ENCODE data around the gene DLST. TPM values are rescaled to one million over a fixed set of nuclear protein-coding genes. Genes with fewer than 3 reads are reported as not detected.

Gene DLST
- total RNA-seq, 2 experiments from 2014 or later, result 74.4 to 95.7 TPM

DNA sequence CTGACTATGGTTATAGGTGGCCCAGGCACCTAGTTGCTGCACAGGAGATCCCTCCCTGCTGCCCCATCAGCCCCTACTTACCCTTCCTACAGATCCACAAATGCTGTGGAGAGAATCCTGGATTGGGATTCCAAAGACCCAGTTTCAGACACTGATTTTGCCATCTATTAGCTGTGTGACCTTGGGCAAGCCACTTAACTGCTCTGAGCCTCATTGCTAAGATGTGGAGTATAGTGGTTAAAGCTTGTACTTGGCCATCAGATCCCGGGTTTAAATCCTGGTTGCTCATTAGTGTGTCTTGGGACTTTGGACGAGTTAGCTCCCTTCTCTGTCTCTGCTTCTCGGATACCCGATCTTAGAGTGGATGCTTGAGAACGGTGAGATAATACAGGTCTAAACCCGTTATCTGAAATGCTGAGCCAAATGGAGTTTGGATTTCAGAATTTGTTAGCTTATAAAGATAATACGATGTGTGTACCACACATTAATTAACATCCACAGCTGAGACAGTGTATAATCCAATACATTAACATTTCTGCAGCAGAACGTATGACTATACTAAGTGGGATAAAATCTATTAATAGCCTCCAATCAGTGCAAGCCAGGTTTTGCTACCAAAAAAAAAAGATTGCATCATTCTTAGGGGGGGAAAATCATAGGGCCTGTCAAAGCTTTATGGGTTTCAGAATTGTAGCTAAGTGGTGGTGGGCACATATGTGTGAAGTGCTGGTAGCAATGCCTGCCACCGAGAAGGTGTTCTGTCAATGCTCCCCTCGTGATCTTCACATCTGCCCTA lies 21.8 kb upstream of the DLST start:
- intact Hi-C loops (cut with micrococcal nuclease; ENCODE audit: unreplicated experiment), result loop anchor here (5.0 to 10.0 kb wide), 2 partner anchors 253 to 445 kb away; no protein-coding TSS in a partner anchor
- Histone ChIP-seq H3K27ac (ENCODE audit: low read depth, low read length, poor library complexity, severe bottlenecking) (no peak overlapping the region), H4K20me1 (ENCODE audit: insufficient read depth, low read length) (no peaks in the 10 kb centered on the region), H3K4me1 (ENCODE audit: insufficient read depth, low read length, poor library complexity, severe bottlenecking) (peaks cover 12% of the 10 kb centered on the region), H3K79me2 (ENCODE audit: insufficient read depth, low read depth, low read length) (no peaks in the 10 kb centered on the region), H3K9me2 (ENCODE audit: insufficient read depth, low read length) (no peaks in the 10 kb centered on the region), H3K36me3 (ENCODE audit: insufficient read depth, low read length) (no peaks in the 10 kb centered on the region), H3K9me3 (ENCODE audit: low read length) (no peaks in the 10 kb centered on the region), H3K4me2 (ENCODE audit: low read length) (no peak overlapping the region), H2AFZ (ENCODE audit: low read length) (no peak overlapping the region), H3K4me3 (ENCODE audit: low read depth, low read length, poor library complexity, severe bottlenecking) (no peak overlapping the region)
- DNase-seq (ENCODE audit: low spot score), result no peak
- no TSS peak for BruUV-seq (replicated peaks)
- ChIA-PET CTCF (ENCODE audit: unreplicated experiment) (interaction anchor here (1.5 to 2.1 kb wide), 3 partner anchors 12 to 48 kb away, joined by 3 to 13 read pairs (median 7); no protein-coding TSS in a partner anchor), POLR2A (interaction anchor here (0.5 to 1.7 kb wide), 3 partner anchors 11 to 206 kb away, joined by 4 to 8 read pairs (median 7); no protein-coding TSS in a partner anchor)
- no peak for TF ChIP-seq EZH2phosphoT487 (IDR thresholded peaks at IDR 0.05; ENCODE audit: borderline replicate concordance, low read depth, low read length)
- TF ChIP-seq CTCF (conservative IDR thresholded peaks at IDR 0.05; ENCODE audit: low read length), result no peak

DNA sequence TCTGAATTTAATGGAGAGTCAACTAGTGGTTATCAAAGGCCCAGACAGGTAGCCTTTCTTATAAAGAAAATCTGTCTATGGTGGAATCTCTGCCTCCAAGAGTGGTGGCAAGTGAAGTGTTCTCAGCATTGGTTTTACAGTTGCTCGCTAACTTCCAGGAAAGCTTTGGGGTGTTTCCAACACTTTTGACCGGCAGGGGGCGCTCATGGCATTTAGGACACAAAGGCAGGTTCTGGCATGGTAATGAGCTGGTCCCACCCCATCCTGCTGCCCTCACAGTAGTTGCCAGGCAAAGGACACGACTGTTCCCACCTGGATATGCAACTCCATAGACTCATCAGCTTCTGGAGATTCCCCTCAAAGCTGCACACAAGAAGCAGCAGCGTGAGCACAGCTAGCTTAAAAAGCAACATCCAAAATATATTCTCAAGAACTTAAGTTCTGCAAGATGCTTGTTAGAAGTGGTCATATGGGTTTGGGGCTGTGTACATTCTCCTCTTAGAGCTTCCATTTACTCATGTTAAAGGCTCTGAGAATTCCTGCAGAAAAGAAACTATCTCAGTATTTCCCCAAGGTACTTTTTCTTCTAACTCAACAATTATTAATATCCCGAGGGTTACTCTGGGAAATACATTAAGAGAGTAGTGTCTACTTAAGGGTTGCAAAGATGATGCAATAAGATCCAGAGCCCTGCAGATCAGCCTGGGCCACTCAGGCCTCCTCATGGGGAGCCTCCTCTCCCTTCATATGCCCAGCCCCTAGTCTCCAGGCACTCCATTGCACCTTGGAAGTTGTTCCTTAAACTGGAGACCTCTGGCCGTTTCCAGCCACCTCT lies 20.6 kb upstream of the DLST start:
- H3K36me3 ChIP-seq (ENCODE audit: insufficient read depth, low read length), result no peaks in the 10 kb centered on the region
- no peak overlapping the region for H2AFZ ChIP-seq (ENCODE audit: low read length)
- no peak overlapping the region for H3K4me3 ChIP-seq (ENCODE audit: low read depth, low read length, poor library complexity, severe bottlenecking)
- H3K4me2 ChIP-seq (ENCODE audit: low read length), result no peak overlapping the region
- H3K9me3 ChIP-seq (ENCODE audit: low read length), result no peaks in the 10 kb centered on the region
- ChIA-PET CTCF (ENCODE audit: unreplicated experiment) (interaction anchor here (0.6 to 3.0 kb wide), 11 partner anchors 11 to 628 kb away, joined by 3 to 16 read pairs (median 4); partner anchors contain the start of genes PROX2 and RPS6KL1), POLR2A (interaction anchor here (0.6 to 1.7 kb wide), 11 partner anchors 12 to 221 kb away, joined by 3 to 8 read pairs (median 4); no protein-coding TSS in a partner anchor)
- BruUV-seq (replicated peaks), result no TSS peak
- no peaks in the 10 kb centered on the region for H4K20me1 ChIP-seq (ENCODE audit: insufficient read depth, low read length)
- H3K4me1 ChIP-seq (ENCODE audit: insufficient read depth, low read length, poor library complexity, severe bottlenecking), result peaks cover 6% of the 10 kb centered on the region
- TF ChIP-seq EZH2phosphoT487 (IDR thresholded peaks at IDR 0.05; ENCODE audit: borderline replicate concordance, low read depth, low read length) (no peak), CTCF (conservative IDR thresholded peaks at IDR 0.05; ENCODE audit: low read length) (peak; percentile 96)
- DNase-seq (ENCODE audit: low spot score), result peak; percentile 90
- H3K27ac ChIP-seq (ENCODE audit: low read depth, low read length, poor library complexity, severe bottlenecking), result no peak overlapping the region
- intact Hi-C loops (cut with micrococcal nuclease; ENCODE audit: unreplicated experiment), result loop anchor here (1.0 to 10.0 kb wide), 3 partner anchors 44 to 444 kb away; no protein-coding TSS in a partner anchor
- no peaks in the 10 kb centered on the region for H3K79me2 ChIP-seq (ENCODE audit: insufficient read depth, low read depth, low read length)
- no peaks in the 10 kb centered on the region for H3K9me2 ChIP-seq (ENCODE audit: insufficient read depth, low read length)

All from OCI-LY7 (cell line).